ENCODE measurements around the gene TM7SF2. TPM values are rescaled to one million over a fixed set of nuclear protein-coding genes. Genes with fewer than 3 reads are reported as not detected.

The TM7SF2 gene
- total RNA-seq, 1 experiment from 2014 or later: 37.8 TPM

GRCh38 chr11:65159012-65159411 lies 47.3 kb downstream of the TM7SF2 start:
- Histone ChIP-seq H3K4me1 (ENCODE audit: insufficient read depth, low read length, poor library complexity, severe bottlenecking) (no peaks in the 10 kb centered on the region), H3K4me3 (ENCODE audit: low read depth, low read length, poor library complexity, severe bottlenecking) (no peak overlapping the region), H3K9me3 (ENCODE audit: low read depth, low read length, poor library complexity, severe bottlenecking) (no peaks in the 10 kb centered on the region), H3K27ac (ENCODE audit: low read depth, low read length, poor library complexity, severe bottlenecking) (no peak overlapping the region), H3K27me3 (replicated peaks; ENCODE audit: insufficient read depth, low read depth, low read length, poor library complexity) (no peaks in the 10 kb centered on the region), H3K36me3 (ENCODE audit: insufficient read depth, low read length, poor library complexity, severe bottlenecking) (no peaks in the 10 kb centered on the region)
- no peak for TF ChIP-seq EZH2 (IDR thresholded peaks at IDR 0.05; ENCODE audit: borderline replicate concordance, low read depth, low read length, poor library complexity, severe bottlenecking)
- TF ChIP-seq CTCF (conservative IDR thresholded peaks at IDR 0.05; ENCODE audit: low read depth, low read length): no peak
- ChIA-PET CTCF (interaction anchor here (0.7 kb wide), 1 partner anchor 74 kb away, joined by 3 read pairs; no protein-coding TSS in a partner anchor), POLR2A (ENCODE audit: low non-redundant PET) (no interaction called here)
- DNase-seq (ENCODE audit: low spot score): no peak
- intact Hi-C loops (cut with micrococcal nuclease; ENCODE audit: unreplicated experiment): no loop called here
- no TSS peak for BruUV-seq (replicated peaks)

GRCh38 chr11:65160643-65161042 lies 49.0 kb downstream of the TM7SF2 start:
- Histone ChIP-seq H3K27ac (ENCODE audit: low read depth, low read length, poor library complexity, severe bottlenecking) (no peak overlapping the region), H3K9me3 (ENCODE audit: low read depth, low read length, poor library complexity, severe bottlenecking) (no peaks in the 10 kb centered on the region), H3K36me3 (ENCODE audit: insufficient read depth, low read length, poor library complexity, severe bottlenecking) (no peaks in the 10 kb centered on the region), H3K4me1 (ENCODE audit: insufficient read depth, low read length, poor library complexity, severe bottlenecking) (no peaks in the 10 kb centered on the region), H3K27me3 (replicated peaks; ENCODE audit: insufficient read depth, low read depth, low read length, poor library complexity) (no peaks in the 10 kb centered on the region), H3K4me3 (ENCODE audit: low read depth, low read length, poor library complexity, severe bottlenecking) (no peak overlapping the region)
- BruUV-seq (replicated peaks): no TSS peak
- intact Hi-C loops (cut with micrococcal nuclease; ENCODE audit: unreplicated experiment): no loop called here
- CTCF ChIA-PET: no interaction called here
- DNase-seq (ENCODE audit: low spot score): no peak
- TF ChIP-seq EZH2 (IDR thresholded peaks at IDR 0.05; ENCODE audit: borderline replicate concordance, low read depth, low read length, poor library complexity, severe bottlenecking): no peak
- no peak for TF ChIP-seq CTCF (conservative IDR thresholded peaks at IDR 0.05; ENCODE audit: low read depth, low read length)
- POLR2A ChIA-PET (ENCODE audit: low non-redundant PET): no interaction called here

DNA sequence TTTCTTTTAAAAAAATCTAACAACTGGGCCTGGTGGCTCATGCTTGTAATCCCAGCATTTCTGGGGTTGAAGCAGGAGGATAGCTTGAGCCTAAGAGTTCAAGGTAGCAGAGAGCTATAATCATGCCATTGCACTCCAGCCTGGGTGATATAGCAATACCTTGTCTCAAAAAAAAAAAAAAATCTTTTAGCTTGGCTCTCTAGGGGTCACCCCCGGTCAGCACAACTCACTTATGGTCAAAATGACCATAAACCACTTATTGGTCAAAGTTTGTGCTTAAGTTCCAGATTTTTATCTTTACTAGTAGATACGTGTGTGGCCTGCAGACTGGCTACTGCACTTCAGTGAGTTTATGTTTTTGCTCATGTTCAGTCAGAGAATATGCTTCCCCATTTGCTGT lies 52.0 kb downstream of the TM7SF2 start:
- no TSS peak for BruUV-seq (replicated peaks)
- Histone ChIP-seq H3K9me3 (ENCODE audit: low read depth, low read length, poor library complexity, severe bottlenecking) (no peaks in the 10 kb centered on the region), H3K27me3 (replicated peaks; ENCODE audit: insufficient read depth, low read depth, low read length, poor library complexity) (no peaks in the 10 kb centered on the region), H3K4me3 (ENCODE audit: low read depth, low read length, poor library complexity, severe bottlenecking) (no peak overlapping the region), H3K27ac (ENCODE audit: low read depth, low read length, poor library complexity, severe bottlenecking) (no peak overlapping the region), H3K36me3 (ENCODE audit: insufficient read depth, low read length, poor library complexity, severe bottlenecking) (no peaks in the 10 kb centered on the region), H3K4me1 (ENCODE audit: insufficient read depth, low read length, poor library complexity, severe bottlenecking) (no peaks in the 10 kb centered on the region)
- CTCF ChIA-PET: no interaction called here
- intact Hi-C loops (cut with micrococcal nuclease; ENCODE audit: unreplicated experiment): no loop called here
- DNase-seq (ENCODE audit: low spot score): no peak
- TF ChIP-seq EZH2 (IDR thresholded peaks at IDR 0.05; ENCODE audit: borderline replicate concordance, low read depth, low read length, poor library complexity, severe bottlenecking): no peak
- TF ChIP-seq CTCF (conservative IDR thresholded peaks at IDR 0.05; ENCODE audit: low read depth, low read length): no peak
- POLR2A ChIA-PET (ENCODE audit: low non-redundant PET): no interaction called here

Small RNA genes lying within 50 kb of the gene (microRNA-seq; reads per million reads assigned to microRNA genes)
- gene MIR6751: 3.0 reads per million, percentile 6 among the genes with 10 or more reads in this experiment

Other genes with a start within 250 kb of the TM7SF2 start
- gene EHD1, start 233.3 kb upstream of the TM7SF2 start, total RNA-seq (2021): 53.3 and 63.1 TPM in 2 replicates
- gene ATG2A, start 194.7 kb upstream of the TM7SF2 start, total RNA-seq (2021): 28.6 and 29.6 TPM in 2 replicates
- gene PPP2R5B, start 187.2 kb upstream of the TM7SF2 start, total RNA-seq (2021): 16.1 and 17.2 TPM in 2 replicates
- gene GPHA2, start 176.0 kb upstream of the TM7SF2 start, total RNA-seq (2021): not detected in 2 replicates
- not detected in 2 replicates for gene MAJIN, start 139.8 kb upstream of the TM7SF2 start, total RNA-seq (2021)
- gene BATF2, start 114.9 kb upstream of the TM7SF2 start, total RNA-seq (2021): not detected in 2 replicates
- 98.9 and 110 TPM in 2 replicates for gene ARL2, start 97.7 kb upstream of the TM7SF2 start, total RNA-seq (2021)
- gene SNX15, start 84.4 kb upstream of the TM7SF2 start, total RNA-seq (2021): 28.3 and 34.7 TPM in 2 replicates
- 41.9 and 43.9 TPM in 2 replicates for gene SAC3D1, start 70.7 kb upstream of the TM7SF2 start, total RNA-seq (2021)
- gene NAALADL1, start 53.3 kb upstream of the TM7SF2 start, total RNA-seq (2021): 0.50 TPM in 1 of 2 replicates, not detected in the other
- 109 and 119 TPM in 2 replicates for gene CDCA5, start 27.8 kb upstream of the TM7SF2 start, total RNA-seq (2021)
- gene ZFPL1, start 27.6 kb upstream of the TM7SF2 start, total RNA-seq (2021): 45.9 and 46.6 TPM in 2 replicates
- gene VPS51, start 15.7 kb upstream of the TM7SF2 start, total RNA-seq (2021): 125 and 140 TPM in 2 replicates
- gene ZNHIT2, start 5.8 kb downstream of the TM7SF2 start, total RNA-seq (2021): 22.3 and 27.4 TPM in 2 replicates
- gene FAU, start 10.3 kb downstream of the TM7SF2 start, total RNA-seq (2021): 920 and 956 TPM in 2 replicates
- gene MRPL49, start 10.4 kb downstream of the TM7SF2 start, total RNA-seq (2021): 90.2 and 91.0 TPM in 2 replicates
- gene SYVN1, start 22.6 kb downstream of the TM7SF2 start, total RNA-seq (2021): 47.6 and 48.5 TPM in 2 replicates
- gene SPDYC, start 58.4 kb downstream of the TM7SF2 start, total RNA-seq (2021): not detected in 2 replicates
- gene CAPN1, start 70.1 kb downstream of the TM7SF2 start, total RNA-seq (2021): 79.9 and 91.9 TPM in 2 replicates
- gene POLA2, start 150.1 kb downstream of the TM7SF2 start, total RNA-seq (2021): 92.4 TPM in 2 replicates
- 4.8 and 5.4 TPM in 2 replicates for gene CDC42EP2, start 203.0 kb downstream of the TM7SF2 start, total RNA-seq (2021)
- 125 and 149 TPM in 2 replicates for gene DPF2, start 222.0 kb downstream of the TM7SF2 start, total RNA-seq (2021)
- 2.3 and 3.5 TPM in 2 replicates for gene TIGD3, start 242.9 kb downstream of the TM7SF2 start, total RNA-seq (2021)